K562 (cell line): ENCODE results near the gene AGAP3. TPM values are rescaled to one million over a fixed set of nuclear protein-coding genes. Genes with fewer than 3 reads are reported as not detected.

Experiments used
- ARNT ChIP-seq, 2 experiments: fragments of 450-650 bp; IDR thresholded peaks; 2 replicates each; pipeline ENCODE4 v1.6.1; 2016; ENCODE audit warnings: mild to moderate bottlenecking in 1 of 2
- BACH1 ChIP-seq: fragments of 200-800 bp; sonication (Bioruptor generic); IDR thresholded peaks from 2 replicates; pipeline ENCODE4 v1.6.1; 2016; ENCODE audit warnings: missing genetic modification characterization, missing compliant biosample characterization
- ILK ChIP-seq: fragments of 450-650 bp; IDR thresholded peaks from 2 replicates; pipeline ENCODE4 v1.6.1; 2016; ENCODE audit warnings: missing genetic modification characterization, low read depth, mild to moderate bottlenecking, missing compliant biosample characterization, moderate library complexity, borderline replicate concordance
- NR4A1 ChIP-seq, 2 experiments: fragments of 250-450 bp in 1 of 2; fragments of 450-650 bp in 1 of 2; sonication (Bioruptor Pico) in 1 of 2; IDR thresholded peaks; 2 replicates each; pipeline versions ENCODE4 v1.4.0 to v1.6.1; 2016 to 2020; ENCODE audit warnings: mild to moderate bottlenecking in 2 of 2, missing compliant biosample characterization in 1 of 2, missing genetic modification characterization in 1 of 2, moderate library complexity in 1 of 2
- POLR2A ChIP-seq: fragments of 450-650 bp; conservative IDR thresholded peaks from 2 replicates; pipeline ENCODE4 v1.6.1; 2016
- RB1 ChIP-seq: fragments of 450-650 bp; IDR thresholded peaks from 2 replicates; pipeline ENCODE4 v1.6.1; 2017; ENCODE audit warnings: low read depth, mild to moderate bottlenecking
- RNF219 ChIP-seq: fragments of 250-450 bp; sonication (Bioruptor Pico); IDR thresholded peaks from 2 replicates; pipeline ENCODE4 v1.5.0; 2022; ENCODE audit warnings: mild to moderate bottlenecking
- SIN3B ChIP-seq: fragments of 450-650 bp; IDR thresholded peaks from 2 replicates; pipeline ENCODE4 v1.6.1; 2017; ENCODE audit warnings: low read depth, mild to moderate bottlenecking, moderate library complexity
- SRSF1 ChIP-seq: fragments of 200-400 bp; formaldehyde crosslinking; IDR thresholded peaks from 2 replicates; pipeline ENCODE4 v1.6.1; 2017; ENCODE audit warnings: mild to moderate bottlenecking, low read depth, low read length, moderate library complexity
- STAT5B ChIP-seq: fragments of 250-450 bp; sonication (Bioruptor Pico); IDR thresholded peaks from 2 replicates; pipeline ENCODE4 v1.8.0; 2021; ENCODE audit warnings: mild to moderate bottlenecking, inconsistent platforms
- ZBTB26 ChIP-seq: fragments of 450-650 bp; formaldehyde crosslinking; IDR thresholded peaks from 2 replicates; pipeline ENCODE4 v1.4.0; 2022; ENCODE audit warnings: missing genetic modification characterization
- ZNF121 ChIP-seq: sonication (generic); formaldehyde crosslinking; conservative IDR thresholded peaks from 2 replicates; pipeline ENCODE4 v1.8.0; 2022; ENCODE audit warnings: missing genetic modification reagents
- ZNF134 ChIP-seq: fragments of 250-450 bp; sonication (Bioruptor Pico); conservative IDR thresholded peaks from 2 replicates; pipeline ENCODE4 v1.4.0; 2020
- polyA plus RNA-seq, 8 experiments: library from polyadenylated mRNA; depleted of rRNA in 4 of 8; stranded (reverse) in 5 of 8; unstranded in 3 of 8; fragments of >200 nt; fragmentation: Nextera tagmentation in 2 of 8; fragmentation: Illumina TruSeq in 1 of 8; extraction: Ambion mirVana in 2 of 8; extraction: Trizol in 1 of 8; gene quantifications; 2 replicates each; pipeline versions ENCODE4 v1.2.1 to v1.2.3, GENCODE V29; 2011 to 2014; ENCODE audit warnings: inconsistent platforms in 1 of 8, missing spikeins in 1 of 8
- total RNA-seq, 7 experiments: library from RNA; depleted of rRNA in 6 of 7; stranded (reverse); fragments of >200 nt in 6 of 7; fragmentation: Illumina TruSeq in 2 of 7; extraction: Trizol in 2 of 7; gene quantifications; 2 replicates each; pipeline versions ENCODE4 v1.2.1 to v1.2.3, GENCODE V29; 2011 to 2021; ENCODE audit warnings: low replicate concordance in 1 of 7
- TF ChIP-seq, protein P1 (sequence below): fragments of 450-650 bp; IDR thresholded peaks from 2 replicates; pipeline ENCODE4 v1.6.1; 2016; ENCODE audit warnings: antibody characterized with exemption
- TF ChIP-seq, protein P2 (sequence below): sonication (generic); formaldehyde crosslinking; IDR thresholded peaks from 2 replicates; pipeline ENCODE4 v1.8.1; 2023; ENCODE audit warnings: mild to moderate bottlenecking, missing genetic modification reagents, moderate library complexity
- TF ChIP-seq, protein P3 (sequence below): fragments of 250-450 bp; sonication (Bioruptor Pico); IDR thresholded peaks from 2 replicates; pipeline ENCODE4 v1.8.0; 2022; ENCODE audit warnings: moderate library complexity, mild to moderate bottlenecking, inconsistent platforms
- TF ChIP-seq, protein P4 (sequence below): IDR thresholded peaks from 2 replicates; pipeline ENCODE4 v1.6.1; 2016; ENCODE audit warnings: missing genetic modification characterization, missing compliant biosample characterization

Gene AGAP3
- total and polyA plus RNA-seq, 9 of the 15 experiments (the other 6 are each of a cell fraction or from before 2014, with no cell fraction given) = 3.4 to 208 (median 62.2) TPM

GRCh38 chr7:151074817-151075661, 11.2 kb upstream of the AGAP3 start (continued):
- TF ChIP-seq ZBTB26 = no peak
- no peak for TF ChIP-seq STAT5B (CRISPR knock-in tag)
- TF ChIP-seq, protein P1, sequence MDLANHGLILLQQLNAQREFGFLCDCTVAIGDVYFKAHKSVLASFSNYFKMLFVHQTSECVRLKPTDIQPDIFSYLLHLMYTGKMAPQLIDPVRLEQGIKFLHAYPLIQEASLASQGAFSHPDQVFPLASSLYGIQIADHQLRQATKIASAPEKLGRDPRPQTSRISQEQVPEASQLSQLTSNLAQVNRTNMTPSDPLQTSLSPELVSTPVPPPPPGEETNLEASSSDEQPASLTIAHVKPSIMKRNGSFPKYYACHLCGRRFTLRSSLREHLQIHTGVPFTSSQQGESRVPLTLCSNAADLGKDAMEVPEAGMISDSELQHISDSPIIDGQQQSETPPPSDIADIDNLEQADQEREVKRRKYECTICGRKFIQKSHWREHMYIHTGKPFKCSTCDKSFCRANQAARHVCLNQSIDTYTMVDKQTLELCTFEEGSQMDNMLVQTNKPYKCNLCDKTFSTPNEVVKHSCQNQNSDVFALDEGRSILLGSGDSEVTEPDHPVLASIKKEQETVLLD = no peak
- 0 out of 2 replicates have a peak, but pooled peaks have one; percentile 9 for TF ChIP-seq POLR2A
- TF ChIP-seq, protein P2, sequence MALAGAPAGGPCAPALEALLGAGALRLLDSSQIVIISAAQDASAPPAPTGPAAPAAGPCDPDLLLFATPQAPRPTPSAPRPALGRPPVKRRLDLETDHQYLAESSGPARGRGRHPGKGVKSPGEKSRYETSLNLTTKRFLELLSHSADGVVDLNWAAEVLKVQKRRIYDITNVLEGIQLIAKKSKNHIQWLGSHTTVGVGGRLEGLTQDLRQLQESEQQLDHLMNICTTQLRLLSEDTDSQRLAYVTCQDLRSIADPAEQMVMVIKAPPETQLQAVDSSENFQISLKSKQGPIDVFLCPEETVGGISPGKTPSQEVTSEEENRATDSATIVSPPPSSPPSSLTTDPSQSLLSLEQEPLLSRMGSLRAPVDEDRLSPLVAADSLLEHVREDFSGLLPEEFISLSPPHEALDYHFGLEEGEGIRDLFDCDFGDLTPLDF (CRISPR knock-in tag) = no peak
- TF ChIP-seq ZNF134 (CRISPR knock-in tag) = no peak
- no peak for TF ChIP-seq NR4A1 (CRISPR knock-in tag; IDR thresholded peaks at IDR 0.05)
- TF ChIP-seq NR4A1 (tag; IDR thresholded peaks at IDR 0.05) = no peak
- no peak for TF ChIP-seq SRSF1
- TF ChIP-seq, protein P3, sequence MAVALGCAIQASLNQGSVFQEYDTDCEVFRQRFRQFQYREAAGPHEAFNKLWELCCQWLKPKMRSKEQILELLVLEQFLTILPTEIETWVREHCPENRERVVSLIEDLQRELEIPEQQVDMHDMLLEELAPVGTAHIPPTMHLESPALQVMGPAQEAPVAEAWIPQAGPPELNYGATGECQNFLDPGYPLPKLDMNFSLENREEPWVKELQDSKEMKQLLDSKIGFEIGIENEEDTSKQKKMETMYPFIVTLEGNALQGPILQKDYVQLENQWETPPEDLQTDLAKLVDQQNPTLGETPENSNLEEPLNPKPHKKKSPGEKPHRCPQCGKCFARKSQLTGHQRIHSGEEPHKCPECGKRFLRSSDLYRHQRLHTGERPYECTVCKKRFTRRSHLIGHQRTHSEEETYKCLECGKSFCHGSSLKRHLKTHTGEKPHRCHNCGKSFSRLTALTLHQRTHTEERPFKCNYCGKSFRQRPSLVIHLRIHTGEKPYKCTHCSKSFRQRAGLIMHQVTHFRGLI = no peak
- TF ChIP-seq SIN3B = no peak
- TF ChIP-seq, protein P4, sequence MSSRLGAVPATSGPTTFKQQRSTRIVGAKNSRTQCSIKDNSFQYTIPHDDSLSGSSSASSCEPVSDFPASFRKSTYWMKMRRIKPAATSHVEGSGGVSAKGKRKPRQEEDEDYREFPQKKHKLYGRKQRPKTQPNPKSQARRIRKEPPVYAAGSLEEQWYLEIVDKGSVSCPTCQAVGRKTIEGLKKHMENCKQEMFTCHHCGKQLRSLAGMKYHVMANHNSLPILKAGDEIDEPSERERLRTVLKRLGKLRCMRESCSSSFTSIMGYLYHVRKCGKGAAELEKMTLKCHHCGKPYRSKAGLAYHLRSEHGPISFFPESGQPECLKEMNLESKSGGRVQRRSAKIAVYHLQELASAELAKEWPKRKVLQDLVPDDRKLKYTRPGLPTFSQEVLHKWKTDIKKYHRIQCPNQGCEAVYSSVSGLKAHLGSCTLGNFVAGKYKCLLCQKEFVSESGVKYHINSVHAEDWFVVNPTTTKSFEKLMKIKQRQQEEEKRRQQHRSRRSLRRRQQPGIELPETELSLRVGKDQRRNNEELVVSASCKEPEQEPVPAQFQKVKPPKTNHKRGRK (tag) = no peak
- TF ChIP-seq BACH1 (tag) = no peak
- TF ChIP-seq ARNT (IDR thresholded peaks at IDR 0.05) = no peak
- no peak for TF ChIP-seq RB1
- TF ChIP-seq RNF219 (CRISPR knock-in tag) = no peak
- no peak for TF ChIP-seq ILK (tag)
- TF ChIP-seq ZNF121 (CRISPR knock-in tag) = no peak
